ENCODE results near the gene NAT9. TPM values are rescaled to one million over a fixed set of nuclear protein-coding genes. Genes with fewer than 3 reads are reported as not detected.

Gene NAT9
- total and polyA plus RNA-seq, 2 donors (not counting 1 experiment from before 2014, with no cell fraction given), result 66.6 to 73.6 TPM

- Histone ChIP-seq H4K20me1 (ENCODE audit: control insufficient read depth, insufficient read depth, low read length, poor library complexity, severe bottlenecking) (peaks cover 93% of the 10 kb centered on the region), H3K79me2 (ENCODE audit: control insufficient read depth, insufficient read depth, low read length) (peaks cover 93% of the 10 kb centered on the region)
Observed at GRCh38 chr17:74757502-74757901, 18.6 kb downstream of the NAT9 start.

More at GRCh38 chr17:74757502-74757901, 18.6 kb downstream of the NAT9 start:
- Histone ChIP-seq H3K27me3 (replicated peaks in 1 of 4; ENCODE audit: control extremely low read depth in 1 of 4, control insufficient read depth in 3 of 4, insufficient read depth in 4 of 4, low read length in 3 of 4) (no peaks in the 10 kb centered on the region), H3K9me3 (ENCODE audit: control extremely low read depth in 1 of 3, control insufficient read depth in 2 of 3, insufficient read depth in 1 of 3, low read length in 2 of 3) (no peaks in the 10 kb centered on the region), H3K9ac (ENCODE audit: low read length) (no peak overlapping the region), H3K36me3 (replicated peaks in 1 of 2; ENCODE audit: control extremely low read depth in 1 of 2, control insufficient read depth in 1 of 2, extremely low read depth in 1 of 2, insufficient read depth in 2 of 2, low read length in 1 of 2) (peaks cover 0 to 13% of the 10 kb centered on the region in 2 experiments), H2AFZ (ENCODE audit: insufficient read depth, low read depth, low read length, poor library complexity, severe bottlenecking) (no peak overlapping the region), H3K4me1 (ENCODE audit: control insufficient read depth in 2 of 2, insufficient read depth in 2 of 2, low read length in 2 of 2) (peaks cover 44 to 57% of the 10 kb centered on the region in 2 donors), H3K27ac (ENCODE audit: low read length in 2 of 2) (no peak overlapping the region), H3K4me2 (replicated peaks; ENCODE audit: low read depth, low read length, poor library complexity, severe bottlenecking) (peak overlapping the region; percentile 58), H3K4me3 (ENCODE audit: control extremely low read depth in 1 of 5, extremely low read depth in 1 of 5, insufficient read depth in 1 of 5, low read depth in 2 of 5, low read length in 4 of 5) (no peak overlapping the region)
- no peak for DNase-seq
- no peak for ATAC-seq (ENCODE audit: low read depth)
- no peaks in the 10 kb centered on the region for H3K9me3 Mint-ChIP-seq (ENCODE audit: insufficient read depth)
- peaks cover 61% of the 10 kb centered on the region for H3K4me1 Mint-ChIP-seq
- CTCF ChIA-PET, result interaction anchor here (0.5 to 7.3 kb wide), 8 partner anchors 8 to 101 kb away, joined by 3 to 40 read pairs (median 7); no protein-coding TSS in a partner anchor
- H3K27me3 Mint-ChIP-seq, result no peaks in the 10 kb centered on the region
- POLR2A ChIA-PET, result interaction anchor here (3.2 kb wide), 1 partner anchor 8 kb away, joined by 13 read pairs; no protein-coding TSS in a partner anchor
- no peak for TF ChIP-seq CTCF (IDR thresholded peaks at IDR 0.05)
- TF ChIP-seq EZH2 (IDR thresholded peaks at IDR 0.05; ENCODE audit: borderline replicate concordance, insufficient read depth, low read depth, low read length, poor library complexity, severe bottlenecking), result no peak
- H3K27ac Mint-ChIP-seq, result no peak overlapping the region
- H3K4me3 Mint-ChIP-seq, result no peak overlapping the region
- intact Hi-C loops (cut with micrococcal nuclease), result no loop called here
- WGBS (ENCODE audit: insufficient coverage), result 93% methylated on average over 1 of the region's 3 CpGs

All from B cell (primary cell).